Measurements from ENCODE around the gene HS3ST6.
"Not testable (repeated sequence)": the region's sequence is repeated elsewhere in the genome, so short reads cannot be mapped to it uniquely, and the experiment has no call there.

The HS3ST6 gene

GRCh38 chr16:1929578-1930337, 11.5 kb upstream of the HS3ST6 start:
- in situ Hi-C loops (cut with MboI; ENCODE audit: low sequenced_read_pairs): no loop called here

GRCh38 chr16:1929105-1929504, 10.9 kb upstream of the HS3ST6 start:
- in situ Hi-C loops (cut with MboI; ENCODE audit: low sequenced_read_pairs): no loop called here

- in situ Hi-C loops (cut with MboI; ENCODE audit: low sequenced_read_pairs): no loop called here
Measured at GRCh38 chr16:1926271-1926670, 8.1 kb upstream of the HS3ST6 start.

GRCh38 chr16:1924095-1924494, 5.9 kb upstream of the HS3ST6 start:
- in situ Hi-C loops (cut with MboI; ENCODE audit: low sequenced_read_pairs): no loop called here

- in situ Hi-C loops (cut with MboI; ENCODE audit: low sequenced_read_pairs): no loop called here
Measured at GRCh38 chr16:1923299-1924034, 5.3 kb upstream of the HS3ST6 start.

GRCh38 chr16:1922357-1922756, 4.1 kb upstream of the HS3ST6 start:
- in situ Hi-C loops (cut with MboI; ENCODE audit: low sequenced_read_pairs): no loop called here

- in situ Hi-C loops (cut with MboI; ENCODE audit: low sequenced_read_pairs): no loop called here
Measured at GRCh38 chr16:1920727-1921171, 2.5 kb upstream of the HS3ST6 start.

- in situ Hi-C loops (cut with MboI; ENCODE audit: low sequenced_read_pairs): not testable (repeated sequence)
Measured at GRCh38 chr16:1920122-1920521, 1.9 kb upstream of the HS3ST6 start.

- in situ Hi-C loops (cut with MboI; ENCODE audit: low sequenced_read_pairs): no loop called here
Measured at GRCh38 chr16:1919327-1919998, 1.2 kb upstream of the HS3ST6 start.

- in situ Hi-C loops (cut with MboI; ENCODE audit: low sequenced_read_pairs): no loop called here
Measured at GRCh38 chr16:1917665-1918350, 407 bp downstream of the HS3ST6 start.

- in situ Hi-C loops (cut with MboI; ENCODE audit: low sequenced_read_pairs): no loop called here
Measured at GRCh38 chr16:1917056-1917664, 1.1 kb downstream of the HS3ST6 start.

- in situ Hi-C loops (cut with MboI; ENCODE audit: low sequenced_read_pairs): no loop called here
Measured at GRCh38 chr16:1916640-1916990, 1.6 kb downstream of the HS3ST6 start.

GRCh38 chr16:1915732-1916639, 2.2 kb downstream of the HS3ST6 start:
- in situ Hi-C loops (cut with MboI; ENCODE audit: low sequenced_read_pairs): no loop called here

- in situ Hi-C loops (cut with MboI; ENCODE audit: low sequenced_read_pairs): no loop called here
Measured at GRCh38 chr16:1914988-1915387, 3.2 kb downstream of the HS3ST6 start.

- in situ Hi-C loops (cut with MboI; ENCODE audit: low sequenced_read_pairs): no loop called here
Measured at GRCh38 chr16:1914084-1914608, 4.1 kb downstream of the HS3ST6 start.

- in situ Hi-C loops (cut with MboI; ENCODE audit: low sequenced_read_pairs): no loop called here
Measured at GRCh38 chr16:1913327-1914083, 4.7 kb downstream of the HS3ST6 start.

- in situ Hi-C loops (cut with MboI; ENCODE audit: low sequenced_read_pairs): no loop called here
Measured at GRCh38 chr16:1912215-1912543, 6.0 kb downstream of the HS3ST6 start.

- in situ Hi-C loops (cut with MboI; ENCODE audit: low sequenced_read_pairs): no loop called here
Measured at GRCh38 chr16:1911467-1912214, 6.6 kb downstream of the HS3ST6 start.
